Fibroblast of lung (primary cell): ENCODE measurements around the gene ADGRV1. TPM values are rescaled to one million over a fixed set of nuclear protein-coding genes. Genes with fewer than 3 reads are reported as not detected.

Experiments
- DNase-seq, 2 donors: peaks; one replicate each; pipeline versions ENCODE4 v3.0.0 to v3.0.0-alpha.2; 2010; ENCODE audit warnings: low read depth in 2 of 2
- H2AFZ ChIP-seq: 2 replicates; pipeline ENCODE4 v1.5.1; 2012; ENCODE audit warnings: low read length, control low read depth, inconsistent platforms
- H3K27ac ChIP-seq: 2 replicates; pipeline ENCODE4 v1.5.1; 2011; ENCODE audit warnings: low read length, control low read depth; ENCODE audit not compliant: insufficient read depth
- H3K27me3 ChIP-seq: 2 replicates; pipeline ENCODE4 v1.5.1; 2011; ENCODE audit warnings: mild to moderate bottlenecking, low read length; ENCODE audit not compliant: control insufficient read depth, insufficient read depth
- H3K36me3 ChIP-seq: 2 replicates; pipeline ENCODE4 v1.5.1; 2011; ENCODE audit warnings: low read length; ENCODE audit not compliant: control insufficient read depth, insufficient read depth
- H3K4me1 ChIP-seq: 2 replicates; pipeline ENCODE4 v1.5.1; 2011; ENCODE audit warnings: low read length; ENCODE audit not compliant: control insufficient read depth, insufficient read depth; ENCODE audit errors: extremely low read depth
- H3K4me2 ChIP-seq: 2 replicates; pipeline ENCODE4 v1.5.1; 2011; ENCODE audit warnings: low read length, control low read depth; ENCODE audit not compliant: insufficient read depth; ENCODE audit errors: extremely low read depth
- H3K4me3 ChIP-seq, 4 experiments: fragments of 200-600 bp in 1 of 4; sonication (generic) in 1 of 4; replicated peaks in 1 of 4; 2 replicates each; pipeline ENCODE4 v1.5.1; 2011 to 2016; ENCODE audit warnings: low read length in 4 of 4, low read depth in 3 of 4, mild to moderate bottlenecking in 3 of 4, control low read depth in 2 of 4, inconsistent platforms in 1 of 4, mixed read lengths in 1 of 4; ENCODE audit not compliant: insufficient read depth in 1 of 4; ENCODE audit errors: control extremely low read depth in 1 of 4
- H3K79me2 ChIP-seq: 2 replicates; pipeline ENCODE4 v1.5.1; 2012; ENCODE audit warnings: mild to moderate bottlenecking, low read length, inconsistent platforms; ENCODE audit not compliant: control insufficient read depth, insufficient read depth
- H3K9ac ChIP-seq: 2 replicates; pipeline ENCODE4 v1.5.1; 2011; ENCODE audit warnings: mild to moderate bottlenecking, low read length, control low read depth; ENCODE audit not compliant: insufficient read depth
- H3K9me3 ChIP-seq: 2 replicates; pipeline ENCODE4 v1.5.1; 2012; ENCODE audit warnings: low read depth, low read length; ENCODE audit not compliant: control insufficient read depth, insufficient read depth
- H4K20me1 ChIP-seq: 2 replicates; pipeline ENCODE4 v1.5.1; 2011; ENCODE audit warnings: low read length; ENCODE audit not compliant: control insufficient read depth, insufficient read depth; ENCODE audit errors: extremely low read depth
- EZH2 ChIP-seq: IDR thresholded peaks from 2 replicates; pipeline ENCODE4 v1.5.1; 2012; ENCODE audit warnings: low read length, control low read depth, mild to moderate bottlenecking; ENCODE audit errors: missing control alignments
- polyA plus RNA-seq, 2 donors: library from polyadenylated mRNA; depleted of rRNA in 1 of 2; stranded (reverse) in 1 of 2; unstranded in 1 of 2; fragments of >200 nt; gene quantifications; 2 replicates each; pipeline ENCODE4 v1.2.1, GENCODE V29; 2011 to 2012; ENCODE audit warnings: missing spikeins in 1 of 2
- total RNA-seq: library from RNA; depleted of rRNA; stranded (reverse); fragments of >200 nt; gene quantifications from 2 replicates; pipeline ENCODE4 v1.2.1, GENCODE V29; 2014
- TF ChIP-seq, protein P1 (sequence below), 2 donors: IDR thresholded peaks in 1 of 2; conservative IDR thresholded peaks in 1 of 2; 1 replicate in 1 of 2; 2 replicates in 1 of 2; pipeline ENCODE4 v1.5.1; 2011 to 2012; ENCODE audit warnings: low read length in 2 of 2, control low read depth in 1 of 2, inconsistent platforms in 1 of 2, low read depth in 1 of 2, mild to moderate bottlenecking in 1 of 2

Gene ADGRV1
- total and polyA plus RNA-seq, 2 donors (not counting 1 experiment from before 2014, with no cell fraction given) = 0.15 to 0.17 TPM

DNA sequence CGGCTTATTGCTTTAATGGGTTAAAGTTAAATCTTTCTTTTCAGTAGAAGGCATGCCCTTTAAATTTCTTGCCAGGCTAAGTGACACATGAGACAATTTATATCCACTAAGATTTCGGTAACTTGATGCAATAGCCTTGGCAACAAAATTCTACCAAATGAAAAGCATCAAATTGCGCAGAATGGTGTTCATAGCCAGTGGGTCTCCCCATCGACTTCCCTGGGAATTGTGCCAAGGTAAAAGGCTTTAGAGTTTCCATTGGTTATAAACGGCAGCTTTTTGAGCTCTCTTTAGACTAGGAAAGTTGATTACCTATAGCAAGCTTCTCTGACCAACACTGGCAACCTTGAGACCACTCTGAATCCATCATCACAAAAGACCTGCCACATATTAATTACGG, 466.1 kb downstream of the ADGRV1 start:
- Histone ChIP-seq H3K36me3 (no peaks in the 10 kb centered on the region), H4K20me1 (no peaks in the 10 kb centered on the region), H3K9me3 (no peaks in the 10 kb centered on the region), H3K4me1 (no peaks in the 10 kb centered on the region), H3K4me3 (no peak overlapping the region), H3K27me3 (no peaks in the 10 kb centered on the region), H2AFZ (no peak overlapping the region), H3K4me2 (no peak overlapping the region), H3K27ac (no peak overlapping the region), H3K9ac (no peak overlapping the region), H3K79me2 (no peaks in the 10 kb centered on the region)
- TF ChIP-seq, protein P1, sequence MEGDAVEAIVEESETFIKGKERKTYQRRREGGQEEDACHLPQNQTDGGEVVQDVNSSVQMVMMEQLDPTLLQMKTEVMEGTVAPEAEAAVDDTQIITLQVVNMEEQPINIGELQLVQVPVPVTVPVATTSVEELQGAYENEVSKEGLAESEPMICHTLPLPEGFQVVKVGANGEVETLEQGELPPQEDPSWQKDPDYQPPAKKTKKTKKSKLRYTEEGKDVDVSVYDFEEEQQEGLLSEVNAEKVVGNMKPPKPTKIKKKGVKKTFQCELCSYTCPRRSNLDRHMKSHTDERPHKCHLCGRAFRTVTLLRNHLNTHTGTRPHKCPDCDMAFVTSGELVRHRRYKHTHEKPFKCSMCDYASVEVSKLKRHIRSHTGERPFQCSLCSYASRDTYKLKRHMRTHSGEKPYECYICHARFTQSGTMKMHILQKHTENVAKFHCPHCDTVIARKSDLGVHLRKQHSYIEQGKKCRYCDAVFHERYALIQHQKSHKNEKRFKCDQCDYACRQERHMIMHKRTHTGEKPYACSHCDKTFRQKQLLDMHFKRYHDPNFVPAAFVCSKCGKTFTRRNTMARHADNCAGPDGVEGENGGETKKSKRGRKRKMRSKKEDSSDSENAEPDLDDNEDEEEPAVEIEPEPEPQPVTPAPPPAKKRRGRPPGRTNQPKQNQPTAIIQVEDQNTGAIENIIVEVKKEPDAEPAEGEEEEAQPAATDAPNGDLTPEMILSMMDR (conservative IDR thresholded peaks at IDR 0.05 in 1 of 2, IDR thresholded peaks at IDR 0.05 in 1 of 2; ENCODE audit: low read depth in 1 of 2, low read length in 2 of 2) = no peak
- TF ChIP-seq EZH2 = no peak
- DNase-seq = peak in 1 of 2 donors; percentile 92

DNA sequence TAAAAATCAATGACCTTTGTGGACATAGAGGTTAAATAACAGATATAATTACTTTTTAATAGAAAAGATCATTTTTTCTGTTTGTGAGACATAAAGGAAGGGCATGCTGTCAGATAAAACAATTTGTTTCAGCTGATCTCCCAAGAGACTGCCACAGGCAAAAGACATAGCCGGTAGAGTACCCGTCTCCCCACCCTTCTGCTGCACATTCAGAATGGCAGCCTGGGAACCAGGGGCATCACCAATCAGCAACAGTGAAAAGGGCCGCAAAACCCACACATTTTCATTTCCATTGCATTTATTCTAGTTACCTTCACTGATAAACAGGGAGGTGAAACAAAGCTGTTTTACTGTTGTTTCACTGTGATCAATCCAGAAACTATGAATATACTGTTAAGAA, 466.9 kb downstream of the ADGRV1 start:
- H3K36me3 ChIP-seq = no peaks in the 10 kb centered on the region
- H4K20me1 ChIP-seq = no peaks in the 10 kb centered on the region
- no peak overlapping the region for H3K4me3 ChIP-seq
- H3K27me3 ChIP-seq = no peaks in the 10 kb centered on the region
- H3K27ac ChIP-seq = no peak overlapping the region
- H2AFZ ChIP-seq = no peak overlapping the region
- H3K9me3 ChIP-seq = no peaks in the 10 kb centered on the region
- H3K79me2 ChIP-seq = no peaks in the 10 kb centered on the region
- H3K4me2 ChIP-seq = no peak overlapping the region
- no peak for DNase-seq
- H3K9ac ChIP-seq = no peak overlapping the region
- no peaks in the 10 kb centered on the region for H3K4me1 ChIP-seq
- TF ChIP-seq, protein P1 (conservative IDR thresholded peaks at IDR 0.05 in 1 of 2, IDR thresholded peaks at IDR 0.05 in 1 of 2; ENCODE audit: low read depth in 1 of 2, low read length in 2 of 2) = no peak
- no peak for TF ChIP-seq EZH2

DNA sequence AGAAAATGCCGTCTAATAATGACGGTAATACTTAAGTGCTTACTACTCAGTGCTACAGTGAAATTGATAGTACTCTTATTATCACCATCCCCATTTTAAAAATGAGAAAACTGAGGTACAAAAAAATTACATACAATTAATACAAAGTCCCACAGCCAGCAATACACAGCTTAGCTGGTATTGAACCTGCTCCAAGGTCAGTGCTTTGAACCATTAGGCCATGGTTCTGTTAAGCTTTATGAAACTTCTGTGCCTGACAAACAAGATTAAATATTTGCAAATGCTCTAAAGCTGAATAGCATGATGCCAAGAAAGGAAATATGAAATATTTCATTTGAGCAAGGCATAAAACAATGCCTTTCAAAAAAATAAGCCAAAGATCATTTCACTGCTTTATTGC, 467.4 kb downstream of the ADGRV1 start:
- Histone ChIP-seq H4K20me1 (no peaks in the 10 kb centered on the region), H3K9ac (no peak overlapping the region), H3K9me3 (no peaks in the 10 kb centered on the region), H3K79me2 (no peaks in the 10 kb centered on the region), H3K27me3 (no peaks in the 10 kb centered on the region), H3K4me1 (no peaks in the 10 kb centered on the region), H3K4me2 (no peak overlapping the region), H2AFZ (no peak overlapping the region), H3K27ac (no peak overlapping the region), H3K36me3 (no peaks in the 10 kb centered on the region), H3K4me3 (no peak overlapping the region)
- DNase-seq = no peak
- no peak for TF ChIP-seq EZH2
- TF ChIP-seq, protein P1 (conservative IDR thresholded peaks at IDR 0.05 in 1 of 2, IDR thresholded peaks at IDR 0.05 in 1 of 2; ENCODE audit: low read depth in 1 of 2, low read length in 2 of 2) = no peak
